RPMI8226 (cell line): Measurements from ENCODE around the gene EEF1B2.
"Not testable (repeated sequence)": the region's sequence is repeated elsewhere in the genome, so short reads cannot be mapped to it uniquely, and the experiment has no call there.

Experiments
- DNase-seq: peaks from one replicate; pipeline ENCODE4 v3.0.0-alpha.2; 2015

Gene EEF1B2

GRCh38 chr2:206168230-206168629 is 8.5 kb downstream of the EEF1B2 start:
- DNase-seq, result not testable (repeated sequence)

GRCh38 chr2:206171624-206172397 is 12.1 kb downstream of the EEF1B2 start:
- not testable (repeated sequence) for DNase-seq

GRCh38 chr2:206173147-206173546 is 13.5 kb downstream of the EEF1B2 start:
- DNase-seq, result no peak

GRCh38 chr2:206176121-206176520 is 16.4 kb downstream of the EEF1B2 start:
- no peak for DNase-seq

- no peak for DNase-seq
Observed at GRCh38 chr2:206176901-206177300, 17.2 kb downstream of the EEF1B2 start.

- DNase-seq, result not testable (repeated sequence)
Observed at GRCh38 chr2:206181526-206181925, 21.8 kb downstream of the EEF1B2 start.

GRCh38 chr2:206189691-206190090 is 30.0 kb downstream of the EEF1B2 start:
- DNase-seq, result no peak

- no peak for DNase-seq
Observed at GRCh38 chr2:206190111-206190510, 30.4 kb downstream of the EEF1B2 start.

- no peak for DNase-seq
Observed at GRCh38 chr2:206190689-206191088, 31.0 kb downstream of the EEF1B2 start.

GRCh38 chr2:206192157-206192556 is 32.5 kb downstream of the EEF1B2 start:
- DNase-seq, result no peak

- DNase-seq, result no peak
Observed at GRCh38 chr2:206193671-206194357, 34.1 kb downstream of the EEF1B2 start.

GRCh38 chr2:206198677-206199076 is 39.0 kb downstream of the EEF1B2 start:
- no peak for DNase-seq

GRCh38 chr2:206201075-206201848 is 41.6 kb downstream of the EEF1B2 start:
- DNase-seq, result no peak

GRCh38 chr2:206202446-206202845 is 42.8 kb downstream of the EEF1B2 start:
- no peak for DNase-seq

- DNase-seq, result no peak
Observed at GRCh38 chr2:206203331-206203730, 43.6 kb downstream of the EEF1B2 start.

GRCh38 chr2:206204710-206205109 is 45.0 kb downstream of the EEF1B2 start:
- no peak for DNase-seq

- not testable (repeated sequence) for DNase-seq
Observed at GRCh38 chr2:206207316-206207715, 47.6 kb downstream of the EEF1B2 start.

GRCh38 chr2:206208900-206209299 is 49.2 kb downstream of the EEF1B2 start:
- DNase-seq, result no peak

- no peak for DNase-seq
Observed at GRCh38 chr2:206211657-206212255, 52.1 kb downstream of the EEF1B2 start.
